Activated naive CD4-positive, alpha-beta T cell treated with anti-CD3 and anti-CD28 coated beads, Interleukin-2, amount 50 U/mL, for 72 hours (primary cell): Measurements from ENCODE around the gene MRPL21. TPM values are rescaled to one million over a fixed set of nuclear protein-coding genes. Genes with fewer than 3 reads are reported as not detected.
A peak's percentile ranks its signal among the peaks of the same experiment; 100 is the strongest.
"Not testable (repeated sequence)": the region's sequence is repeated elsewhere in the genome, so short reads cannot be mapped to it uniquely, and the experiment has no call there.

Experiments used
- ATAC-seq, 2 donors: fragments of 150-1000 bp; cut with Tn5 transposase; 2 replicates each; pipeline ENCODE4 v1.10.0; 2021; ENCODE audit warnings: mild to moderate bottlenecking in 2 of 2, moderate library complexity in 2 of 2
- DNase-seq, 2 donors: peaks; one replicate each; pipeline ENCODE4 v3.0.0; 2021 to 2022; ENCODE audit warnings: low spot score in 2 of 2
- H3K27ac Mint-ChIP-seq, 2 donors: one replicate each; pipeline ENCODE4 v1.8.0; 2022; ENCODE audit warnings: mild to moderate bottlenecking in 2 of 2, mixed read lengths in 2 of 2
- H3K36me3 Mint-ChIP-seq, 2 donors: one replicate each; pipeline ENCODE4 v1.8.0; 2022; ENCODE audit warnings: mixed read lengths in 2 of 2
- H3K9me3 Mint-ChIP-seq, 2 donors: one replicate each; pipeline ENCODE4 v1.8.0; 2022; ENCODE audit warnings: mixed read lengths in 2 of 2
- total RNA-seq, 2 donors: library from RNA; stranded (reverse); gene quantifications; one replicate each; pipeline ENCODE4 v1.2.3, GENCODE V29; 2022

The MRPL21 gene
- total RNA-seq, 2 donors from 2014 or later: 49.4 to 87.1 TPM

DNA sequence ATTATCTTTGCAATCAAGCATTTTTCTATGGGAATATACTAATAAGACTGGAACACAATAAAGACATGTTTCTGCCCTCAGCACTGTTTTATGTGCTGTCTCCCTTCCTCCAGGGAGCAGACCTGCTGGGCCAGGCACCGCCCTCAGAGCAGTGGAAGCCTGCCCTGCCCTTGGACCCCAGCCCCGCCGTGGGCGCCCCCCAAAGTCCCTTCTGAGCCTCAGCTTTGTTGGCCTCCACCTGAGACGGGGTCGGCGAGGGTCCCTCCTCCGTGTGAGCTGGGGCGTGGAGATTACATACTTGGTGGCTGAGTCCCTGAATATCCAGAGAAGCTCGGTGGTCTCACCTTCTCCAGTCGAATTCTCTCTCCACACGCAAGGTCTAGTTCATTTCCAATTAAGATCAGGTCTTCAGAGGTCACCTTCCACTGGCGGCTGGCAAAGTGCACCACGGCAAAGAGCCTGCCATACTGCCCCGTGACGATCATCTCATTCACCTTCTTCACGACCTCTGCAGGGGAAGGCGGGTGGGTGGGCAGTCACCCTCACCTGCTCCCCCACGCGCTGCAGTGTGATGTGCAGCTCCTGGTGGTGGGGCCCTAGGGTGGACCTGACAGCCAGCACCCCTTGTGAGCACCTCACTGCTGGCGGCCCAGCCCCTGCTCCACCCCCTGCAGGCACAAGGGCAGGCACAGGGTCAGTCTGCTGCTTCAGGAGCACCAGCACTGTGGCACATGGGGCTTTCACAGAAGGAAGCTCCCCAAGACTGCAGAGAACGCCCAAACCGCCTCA is 7.3 kb downstream of the MRPL21 start:
- Mint-ChIP-seq H3K9me3 (no peaks in the 10 kb centered on the region), H3K27ac (peak overlapping the region in 1 of 2 donors; percentile 68), H3K36me3 (peaks cover 0 to 3% of the 10 kb centered on the region in 2 donors)
- DNase-seq (no peak), ATAC-seq (no peak)

DNA sequence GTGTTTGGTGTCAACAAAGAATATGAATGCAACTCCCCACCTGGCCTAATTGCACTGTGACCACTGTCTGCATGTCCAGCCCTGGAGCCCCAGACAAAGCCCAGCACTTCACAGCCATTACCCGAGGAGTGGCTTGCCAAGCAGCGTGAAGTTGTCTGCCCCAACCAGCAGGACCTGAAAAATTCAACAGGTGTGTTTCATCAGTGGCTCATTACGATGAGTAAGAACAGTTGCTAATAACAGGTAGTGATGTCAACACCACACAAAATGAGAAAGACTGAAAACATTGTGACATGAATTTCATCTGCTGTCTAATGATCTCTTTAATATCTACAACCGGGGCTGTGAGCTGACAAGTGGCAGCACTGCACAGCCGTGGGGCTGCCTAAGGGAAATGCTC is 10.3 kb downstream of the MRPL21 start:
- ATAC-seq (no peak), DNase-seq (no peak)
- H3K27ac Mint-ChIP-seq: peak overlapping the region in 1 of 2 donors; percentile 68
- H3K36me3 Mint-ChIP-seq: peaks cover 0 to 16% of the 10 kb centered on the region in 2 donors
- no peaks in the 10 kb centered on the region for H3K9me3 Mint-ChIP-seq

DNA sequence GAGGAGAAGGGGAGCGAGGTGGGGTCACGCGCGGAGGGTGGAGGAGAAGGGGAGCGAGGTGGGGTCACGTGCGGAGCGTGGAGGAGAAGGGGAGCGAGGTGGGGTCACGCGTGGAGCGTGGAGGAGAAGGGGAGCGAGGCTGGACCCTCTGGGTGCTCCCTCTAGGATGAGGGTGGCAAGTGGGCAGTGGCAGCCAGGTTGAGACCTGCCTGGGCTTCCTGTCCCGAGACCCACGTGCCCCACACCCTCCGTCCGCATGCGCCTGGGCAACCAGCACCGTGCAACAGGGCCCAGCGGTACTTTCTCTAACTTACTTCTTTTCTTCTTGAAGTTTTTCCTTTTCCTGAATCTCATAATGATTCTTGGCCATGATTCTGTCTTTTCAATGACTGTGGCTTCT is 11.1 kb downstream of the MRPL21 start:
- DNase-seq: no peak
- ATAC-seq: no peak
- Mint-ChIP-seq H3K9me3 (no peaks in the 10 kb centered on the region), H3K36me3 (peaks cover 0 to 16% of the 10 kb centered on the region in 2 donors), H3K27ac (peak overlapping the region in 1 of 2 donors; percentile 68)

DNA sequence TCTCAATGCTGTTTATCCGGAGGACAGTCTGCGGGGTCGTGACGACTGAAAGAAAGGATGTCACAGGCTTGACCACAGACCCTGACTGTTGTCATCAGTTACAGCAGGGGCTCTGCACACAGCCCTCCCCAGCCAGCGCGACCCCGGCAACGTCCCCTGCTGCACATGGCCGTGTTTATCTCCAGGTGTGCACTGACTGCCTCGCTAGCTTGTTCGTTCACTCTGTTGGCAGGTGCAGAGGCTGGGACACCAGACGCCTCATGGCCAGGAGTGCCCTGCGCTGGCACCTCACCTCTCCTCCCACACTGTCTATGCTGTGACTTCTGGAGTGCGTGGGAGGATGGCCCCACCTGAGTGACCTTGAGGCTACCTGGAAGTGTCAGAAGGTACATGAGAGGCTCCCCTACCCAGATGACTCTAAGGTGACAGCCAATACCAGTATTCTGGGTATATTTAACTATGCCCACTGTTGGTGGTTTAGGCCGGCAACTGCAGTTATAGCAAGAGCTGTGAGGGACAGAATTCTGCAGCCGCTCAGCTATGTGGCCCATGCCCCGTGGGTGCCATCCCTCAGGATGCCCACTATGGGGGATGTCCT is 12.2 kb downstream of the MRPL21 start:
- Mint-ChIP-seq H3K36me3 (peaks cover 0 to 16% of the 10 kb centered on the region in 2 donors), H3K9me3 (no peaks in the 10 kb centered on the region), H3K27ac (no peak overlapping the region)
- DNase-seq: no peak
- ATAC-seq: no peak

- Mint-ChIP-seq H3K36me3 (peaks cover 0 to 16% of the 10 kb centered on the region in 2 donors), H3K9me3 (no peaks in the 10 kb centered on the region), H3K27ac (peak overlapping the region; percentile 2 to 9)
- no peak for ATAC-seq
- DNase-seq: no peak
Observed at GRCh38 chr11:68890490-68891231, 13.0 kb downstream of the MRPL21 start.

DNA sequence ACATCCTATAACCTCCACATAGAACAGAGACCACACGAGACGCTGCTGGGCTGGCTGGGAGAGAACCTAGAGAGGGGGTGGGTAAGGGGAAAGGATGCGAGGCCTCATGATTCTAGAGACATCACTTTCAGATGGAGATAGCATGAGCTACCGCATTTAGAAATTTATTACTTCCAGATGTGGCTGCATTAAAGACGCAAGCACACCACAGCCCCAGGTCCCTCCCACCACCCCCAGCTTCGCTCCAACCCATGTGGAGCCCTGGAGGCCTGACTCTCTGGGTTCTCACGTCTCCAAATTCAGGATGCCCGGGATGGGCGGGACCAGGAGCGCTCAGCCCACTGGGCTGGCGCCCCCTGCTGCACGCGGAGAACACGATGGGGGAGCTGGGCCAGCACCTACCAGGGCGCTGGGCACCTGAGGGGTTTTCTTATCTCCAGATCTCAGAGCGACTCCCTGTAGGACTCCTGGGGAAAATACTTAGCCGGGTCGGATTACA is 13.6 kb downstream of the MRPL21 start:
- peak overlapping the region in 1 of 2 donors; percentile 2 for H3K27ac Mint-ChIP-seq
- no peak for DNase-seq
- no peak for ATAC-seq
- peaks cover 0 to 16% of the 10 kb centered on the region in 2 donors for H3K36me3 Mint-ChIP-seq
- H3K9me3 Mint-ChIP-seq: no peaks in the 10 kb centered on the region

DNA sequence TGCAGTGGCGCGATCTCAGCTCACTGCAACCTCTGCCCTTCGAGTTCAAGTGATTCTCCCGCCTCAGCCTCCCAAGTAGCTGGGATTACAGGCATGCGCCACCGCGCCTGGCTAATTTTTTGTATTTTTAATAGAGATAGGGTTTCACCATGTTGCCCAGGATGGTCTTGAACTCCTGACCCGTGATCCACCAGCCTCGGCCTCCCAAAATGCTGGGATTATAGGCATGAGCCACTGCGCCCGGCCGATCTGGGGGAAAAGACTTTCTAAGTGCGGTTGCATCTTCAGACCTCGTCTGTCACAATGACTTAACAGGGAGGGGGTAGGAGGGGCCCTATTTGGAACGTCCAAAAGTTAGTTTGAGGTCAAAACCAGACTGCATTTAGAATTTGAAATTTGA is 18.8 kb downstream of the MRPL21 start:
- ATAC-seq, H3K36me3 Mint-ChIP-seq, H3K9me3 Mint-ChIP-seq, DNase-seq, H3K27ac Mint-ChIP-seq: not testable (repeated sequence)

DNA sequence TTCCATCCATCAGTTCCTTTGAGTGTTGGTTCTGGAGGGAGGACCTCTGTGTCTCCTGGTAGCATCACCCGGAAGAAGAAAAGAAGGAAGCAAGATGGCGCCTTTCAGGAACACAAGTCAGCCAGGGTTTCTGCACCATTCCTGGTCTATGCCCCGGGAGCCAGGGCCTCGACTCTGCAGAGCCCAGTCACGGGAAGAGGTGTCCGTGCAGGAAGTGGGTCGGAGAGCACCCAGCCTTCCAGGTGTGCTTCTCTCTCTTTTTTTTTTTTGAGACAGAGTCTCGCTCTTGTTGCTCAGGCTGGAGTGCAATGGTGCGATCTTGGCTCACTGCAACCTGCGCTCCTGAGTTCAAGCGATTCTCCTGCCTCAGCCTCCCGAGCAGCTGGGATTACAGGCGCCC is 21.2 kb downstream of the MRPL21 start:
- H3K9me3 Mint-ChIP-seq: no peaks in the 10 kb centered on the region
- ATAC-seq (no peak), DNase-seq (no peak)
- no peak overlapping the region for H3K27ac Mint-ChIP-seq
- H3K36me3 Mint-ChIP-seq: no peaks in the 10 kb centered on the region

DNA sequence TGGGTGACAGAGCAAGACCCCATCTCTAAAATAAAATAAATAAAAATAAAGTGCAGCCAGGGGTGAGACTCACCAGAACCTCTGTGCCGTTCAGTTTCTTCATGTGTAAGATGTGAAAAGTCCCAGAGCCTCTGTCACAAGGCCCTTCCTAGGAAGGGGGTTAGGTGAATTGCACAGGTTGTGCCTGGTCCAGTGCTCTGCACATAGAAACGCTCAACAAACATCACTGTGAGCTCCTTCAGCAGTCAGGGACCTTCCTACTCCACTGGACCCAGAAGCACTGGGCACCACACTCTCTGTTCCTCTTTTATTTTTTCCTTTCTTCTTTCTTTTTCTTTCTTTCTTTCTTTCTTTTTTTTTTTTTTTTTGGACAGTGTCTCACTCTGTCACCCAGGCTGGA is 22.3 kb downstream of the MRPL21 start:
- Mint-ChIP-seq H3K36me3 (no peaks in the 10 kb centered on the region), H3K27ac (no peak overlapping the region), H3K9me3 (no peaks in the 10 kb centered on the region)
- DNase-seq: no peak
- ATAC-seq: no peak

DNA sequence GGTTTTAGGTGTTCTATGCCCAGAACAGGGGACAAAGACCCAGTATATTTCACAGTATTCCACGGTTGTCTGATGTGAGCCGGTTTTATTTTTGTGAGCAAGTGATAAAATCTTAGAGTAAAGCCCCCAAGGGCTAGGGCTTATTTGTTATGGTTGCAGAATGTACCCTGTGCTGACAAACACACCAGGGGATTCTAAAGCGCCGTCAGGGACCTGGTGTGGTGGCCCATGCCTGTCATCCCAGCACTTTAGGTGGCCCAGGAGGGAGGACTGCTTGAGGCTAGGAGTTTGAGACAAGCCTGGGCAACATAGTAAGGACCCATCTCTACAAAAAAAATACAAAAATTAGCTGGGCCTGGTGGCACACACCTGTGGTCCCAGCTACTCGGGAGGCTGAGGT is 22.8 kb downstream of the MRPL21 start:
- ATAC-seq: no peak
- Mint-ChIP-seq H3K36me3 (no peaks in the 10 kb centered on the region), H3K9me3 (no peaks in the 10 kb centered on the region), H3K27ac (no peak overlapping the region)
- no peak for DNase-seq

GRCh38 chr11:68878022-68878421 is 25.6 kb downstream of the MRPL21 start:
- no peak for DNase-seq
- Mint-ChIP-seq H3K36me3 (no peaks in the 10 kb centered on the region), H3K27ac (peak overlapping the region in 1 of 2 donors; percentile 74), H3K9me3 (no peaks in the 10 kb centered on the region)
- ATAC-seq: no peak

DNA sequence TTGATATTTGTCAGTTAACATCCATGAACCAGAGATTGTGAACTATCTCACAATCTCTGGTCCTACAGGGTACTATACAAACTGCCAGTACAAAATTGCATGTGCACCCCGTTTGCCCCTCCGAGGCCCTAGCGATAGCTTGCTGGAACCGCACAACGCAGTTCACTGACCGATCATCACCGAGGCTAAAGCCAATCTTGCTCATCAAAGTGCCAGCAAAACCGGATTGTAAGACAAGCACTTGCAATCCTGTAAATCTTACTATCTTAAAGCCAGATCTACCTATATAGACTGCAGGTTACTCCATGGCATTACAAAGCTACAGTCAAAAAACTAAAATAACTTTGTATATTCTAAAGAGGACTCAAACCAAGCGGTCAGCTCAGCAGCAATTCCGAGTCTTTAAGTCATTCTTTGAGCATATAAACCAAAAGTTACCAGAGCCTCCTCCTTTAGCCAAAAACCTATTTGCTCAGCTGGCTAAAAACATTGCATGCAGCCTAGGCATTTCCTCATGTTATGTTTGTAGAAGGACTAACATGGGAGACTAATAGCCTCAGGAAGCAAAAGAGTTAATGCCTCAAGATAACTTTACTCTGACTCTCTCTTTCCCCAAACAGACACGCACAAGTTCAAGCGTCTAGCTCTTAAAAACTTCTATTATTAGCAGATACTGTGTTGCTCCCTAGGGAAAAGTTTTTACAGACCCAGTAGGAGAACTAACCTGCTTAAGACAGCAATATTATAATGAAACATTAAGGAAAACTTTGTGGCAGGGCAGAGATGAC is 31.2 kb downstream of the MRPL21 start:
- DNase-seq (no peak), ATAC-seq (no peak)
- H3K27ac Mint-ChIP-seq: no peak overlapping the region
- H3K9me3 Mint-ChIP-seq: no peaks in the 10 kb centered on the region
- peaks cover 0 to 7% of the 10 kb centered on the region in 2 donors for H3K36me3 Mint-ChIP-seq

- H3K36me3 Mint-ChIP-seq: peaks cover 0 to 7% of the 10 kb centered on the region in 2 donors
- no peaks in the 10 kb centered on the region for H3K9me3 Mint-ChIP-seq
- no peak overlapping the region for H3K27ac Mint-ChIP-seq
- DNase-seq: no peak
- no peak for ATAC-seq
Observed at GRCh38 chr11:68870470-68870869, 33.2 kb downstream of the MRPL21 start.

- Mint-ChIP-seq H3K27ac (no peak overlapping the region), H3K36me3 (peaks cover 7 to 8% of the 10 kb centered on the region in 2 donors)
Observed at GRCh38 chr11:68868221-68868835, 35.3 kb downstream of the MRPL21 start.

GRCh38 chr11:68867066-68867465 is 36.6 kb downstream of the MRPL21 start:
- H3K36me3 Mint-ChIP-seq: peaks cover 7 to 8% of the 10 kb centered on the region in 2 donors
- ATAC-seq (no peak), DNase-seq (no peak)
- H3K27ac Mint-ChIP-seq: no peak overlapping the region
- no peaks in the 10 kb centered on the region for H3K9me3 Mint-ChIP-seq

More at GRCh38 chr11:68868221-68868835, 35.3 kb downstream of the MRPL21 start:
- no peak for DNase-seq
- no peaks in the 10 kb centered on the region for H3K9me3 Mint-ChIP-seq
- no peak for ATAC-seq

DNA sequence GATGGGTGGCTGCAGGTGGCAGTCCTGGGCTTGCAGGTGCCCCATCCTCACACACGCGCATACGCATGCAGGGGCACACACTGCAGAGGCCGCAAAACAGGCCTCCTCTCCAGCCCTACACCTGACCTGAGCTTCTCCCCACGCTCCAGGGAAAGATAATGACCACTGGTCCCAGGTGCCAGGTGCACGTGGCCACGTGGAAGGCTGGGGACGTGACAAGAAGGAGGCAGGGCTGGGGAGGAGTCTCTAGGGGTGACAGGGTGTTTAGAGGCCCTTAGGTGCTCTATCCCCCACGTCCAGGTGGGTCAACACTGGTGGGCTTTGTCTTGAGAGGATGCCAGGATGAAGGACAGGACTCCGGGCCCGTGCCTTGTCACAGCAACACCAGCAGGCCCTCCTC is 38.4 kb downstream of the MRPL21 start:
- no peak overlapping the region for H3K27ac Mint-ChIP-seq
- DNase-seq: no peak
- peaks cover 7 to 8% of the 10 kb centered on the region in 2 donors for H3K36me3 Mint-ChIP-seq
- H3K9me3 Mint-ChIP-seq: no peaks in the 10 kb centered on the region
- ATAC-seq: no peak
